Endothelial cell of umbilical vein (primary cell): ENCODE results near the gene ADCY9. TPM values are rescaled to one million over a fixed set of nuclear protein-coding genes. Genes with fewer than 3 reads are reported as not detected.

Experiments used
- BruUV-seq: library from RNA; stranded (reverse); fragments of 400-500 nt; replicated peaks from 2 replicates; lab custom pipeline; 2021; lab: Mats Ljungman, UMichigan
- CTCF ChIA-PET: fragments of 300-600, 350-600 bp; sonication (Branson Sonifier 250); formaldehyde crosslinking; loops from one replicate; lab custom pipeline; 2021; ENCODE audit warnings: antibody characterized with exemption, inconsistent platforms; lab: Charles Lee
- POLR2A ChIA-PET: fragments of 300-600, 350-600 bp; sonication (Branson Sonifier 250); formaldehyde crosslinking; loops from one replicate; lab custom pipeline; 2021; ENCODE audit warnings: antibody characterized with exemption, inconsistent platforms; lab: Charles Lee
- DNase-seq: peaks from one replicate; pipeline ENCODE4 v3.0.0-alpha.2; 2011; ENCODE audit warnings: low read depth, low spot score
- FAIRE-seq: peaks from 2 replicates; lab custom pipeline; 2011; peaks lifted over from hg19 to GRCh38; lab: Jason Lieb, UNC
- H2AFZ ChIP-seq: 2 replicates; pipeline ENCODE4 v1.6.0; 2012; ENCODE audit warnings: low read depth, low read length, control low read depth, inconsistent platforms
- H3K27ac ChIP-seq: 2 replicates; pipeline ENCODE4 v1.5.1; 2011; ENCODE audit warnings: low read depth, mild to moderate bottlenecking, control low read depth, low read length, moderate library complexity; ENCODE audit not compliant: insufficient read depth
- H3K27me3 ChIP-seq, 2 experiments: 2 replicates each; pipeline versions ENCODE4 v1.6.0 to v1.6.1; 2011; ENCODE audit warnings: low read length in 2 of 2, mixed read lengths in 1 of 2; ENCODE audit not compliant: control insufficient read depth in 2 of 2, insufficient read depth in 2 of 2
- H3K36me3 ChIP-seq, 2 experiments: 2 replicates in 1 of 2; 3 replicates in 1 of 2; pipeline ENCODE4 v1.5.1; 2011; ENCODE audit warnings: low read length in 2 of 2, mild to moderate bottlenecking in 1 of 2, moderate library complexity in 1 of 2; ENCODE audit not compliant: control insufficient read depth in 2 of 2, insufficient read depth in 2 of 2; ENCODE audit errors: extremely low read depth in 1 of 2
- H3K4me1 ChIP-seq: 3 replicates; pipeline ENCODE4 v1.5.1; 2011; ENCODE audit warnings: mild to moderate bottlenecking, low read length; ENCODE audit not compliant: control insufficient read depth, insufficient read depth; ENCODE audit errors: extremely low read depth
- H3K4me2 ChIP-seq: 2 replicates; pipeline ENCODE4 v1.6.1; 2011; ENCODE audit warnings: low read length, control low read depth, mixed read lengths; ENCODE audit not compliant: insufficient read depth
- H3K4me3 ChIP-seq, 3 experiments: fragments of 200-600 bp in 1 of 3; sonication (generic), shearing (Covaris generic) in 1 of 3; replicated peaks in 1 of 3; 2 replicates each; pipeline ENCODE4 v1.5.1; 2011 to 2016; ENCODE audit warnings: control low read depth in 3 of 3, low read length in 3 of 3, mild to moderate bottlenecking in 2 of 3, inconsistent platforms in 1 of 3, low read depth in 1 of 3, moderate library complexity in 1 of 3; ENCODE audit not compliant: insufficient read depth in 1 of 3
- H3K79me2 ChIP-seq: 2 replicates; pipeline ENCODE4 v1.6.0; 2012; ENCODE audit warnings: low read length, inconsistent platforms; ENCODE audit not compliant: control insufficient read depth, insufficient read depth
- H3K9ac ChIP-seq: replicated peaks from 2 replicates; pipeline ENCODE3; 2011; ENCODE audit warnings: low read length, control low read depth; ENCODE audit not compliant: insufficient read depth; ENCODE audit errors: extremely low read depth
- H3K9me1 ChIP-seq: replicated peaks from 3 replicates; pipeline ENCODE4 v1.6.0; 2011; ENCODE audit warnings: mild to moderate bottlenecking, low read length; ENCODE audit not compliant: control insufficient read depth, insufficient read depth; ENCODE audit errors: extremely low read depth
- H3K9me3 ChIP-seq: replicated peaks from 2 replicates; pipeline ENCODE4 v1.5.1; 2012; ENCODE audit warnings: low read length, inconsistent platforms; ENCODE audit not compliant: control insufficient read depth, insufficient read depth
- H4K20me1 ChIP-seq: replicated peaks from 2 replicates; pipeline ENCODE3; 2011; ENCODE audit warnings: mild to moderate bottlenecking, low read length; ENCODE audit not compliant: control insufficient read depth, insufficient read depth; ENCODE audit errors: extremely low read depth
- EZH2 ChIP-seq: IDR thresholded peaks from 2 replicates; pipeline ENCODE4 v1.6.1; 2012; ENCODE audit warnings: borderline replicate concordance, low read depth, mild to moderate bottlenecking, moderate library complexity, low read length, inconsistent platforms; ENCODE audit not compliant: severe bottlenecking
- FOS ChIP-seq: IDR thresholded peaks from 2 replicates; pipeline ENCODE4 v1.6.1; 2011; ENCODE audit warnings: mild to moderate bottlenecking, low read length, moderate library complexity, borderline replicate concordance; ENCODE audit not compliant: insufficient read depth
- GATA2 ChIP-seq: IDR thresholded peaks from 2 replicates; pipeline ENCODE4 v1.7.0; 2011; ENCODE audit warnings: low read depth, mild to moderate bottlenecking, moderate library complexity, mixed read lengths, low read length; ENCODE audit not compliant: insufficient read length, insufficient read depth
- JUN ChIP-seq: IDR thresholded peaks from 2 replicates; pipeline ENCODE4 v1.6.1; 2011; ENCODE audit warnings: borderline replicate concordance, low read depth; ENCODE audit not compliant: insufficient read length, insufficient read depth
- MYC ChIP-seq: IDR thresholded peaks from one replicate; pipeline ENCODE4 v1.6.1; 2011; ENCODE audit warnings: mild to moderate bottlenecking, low read depth, low read length
- POLR2A ChIP-seq: IDR thresholded peaks from 2 replicates; pipeline ENCODE4 v1.6.1; 2012; ENCODE audit warnings: low read depth, mild to moderate bottlenecking, control low read depth, low read length
- POLR2AphosphoS5 ChIP-seq: IDR thresholded peaks from 2 replicates; pipeline ENCODE4 v1.6.1; 2012; ENCODE audit warnings: low read depth, mild to moderate bottlenecking, control low read depth, low read length, moderate library complexity; ENCODE audit not compliant: insufficient read depth
- dilution Hi-C: fragments of 300-500 bp; cut with MboI; formaldehyde crosslinking; loops from one replicate; pipeline ENCODE4 v1.15.0; 2019; ENCODE audit warnings: low sequenced_read_pairs; ENCODE audit not compliant: extremely low pct_ligation_motif_present
- intact Hi-C: fragments of 100-400 bp; cut with micrococcal nuclease; formaldehyde crosslinking; loops from one replicate; pipeline ENCODE4 v1.10.0; 2022
- polyA plus RNA-seq, 4 experiments: library from polyadenylated mRNA; depleted of rRNA in 3 of 4; stranded (reverse) in 3 of 4; unstranded in 1 of 4; fragments of >200 nt; gene quantifications; 2 replicates each; pipeline versions ENCODE4 v1.2.1 to v1.2.3, GENCODE V29; 2011 to 2012; ENCODE audit warnings: missing spikeins in 1 of 4
- total RNA-seq: library from RNA; stranded (reverse); gene quantifications from 2 replicates; pipeline ENCODE4 v1.2.3, GENCODE V29; 2021
- TF ChIP-seq, protein P1 (sequence below): IDR thresholded peaks from 2 replicates; pipeline ENCODE4 v1.6.1; 2011; ENCODE audit not compliant: insufficient read depth, insufficient read length
- TF ChIP-seq, protein P2 (sequence below), 2 donors: IDR thresholded peaks; 1 replicate in 1 of 2; 2 replicates in 1 of 2; pipeline ENCODE4 v1.5.1; 2011; ENCODE audit warnings: low read length in 2 of 2, mild to moderate bottlenecking in 2 of 2, moderate library complexity in 2 of 2, control low read depth in 1 of 2, inconsistent platforms in 1 of 2, low read depth in 1 of 2; ENCODE audit not compliant: insufficient read depth in 1 of 2; ENCODE audit errors: extremely low read depth in 1 of 2

ADCY9 gene
- total and polyA plus RNA-seq, 2 donors (not counting 3 experiments of a cell fraction or from before 2014, with no cell fraction given) = 6.8 to 14.0 TPM

DNA sequence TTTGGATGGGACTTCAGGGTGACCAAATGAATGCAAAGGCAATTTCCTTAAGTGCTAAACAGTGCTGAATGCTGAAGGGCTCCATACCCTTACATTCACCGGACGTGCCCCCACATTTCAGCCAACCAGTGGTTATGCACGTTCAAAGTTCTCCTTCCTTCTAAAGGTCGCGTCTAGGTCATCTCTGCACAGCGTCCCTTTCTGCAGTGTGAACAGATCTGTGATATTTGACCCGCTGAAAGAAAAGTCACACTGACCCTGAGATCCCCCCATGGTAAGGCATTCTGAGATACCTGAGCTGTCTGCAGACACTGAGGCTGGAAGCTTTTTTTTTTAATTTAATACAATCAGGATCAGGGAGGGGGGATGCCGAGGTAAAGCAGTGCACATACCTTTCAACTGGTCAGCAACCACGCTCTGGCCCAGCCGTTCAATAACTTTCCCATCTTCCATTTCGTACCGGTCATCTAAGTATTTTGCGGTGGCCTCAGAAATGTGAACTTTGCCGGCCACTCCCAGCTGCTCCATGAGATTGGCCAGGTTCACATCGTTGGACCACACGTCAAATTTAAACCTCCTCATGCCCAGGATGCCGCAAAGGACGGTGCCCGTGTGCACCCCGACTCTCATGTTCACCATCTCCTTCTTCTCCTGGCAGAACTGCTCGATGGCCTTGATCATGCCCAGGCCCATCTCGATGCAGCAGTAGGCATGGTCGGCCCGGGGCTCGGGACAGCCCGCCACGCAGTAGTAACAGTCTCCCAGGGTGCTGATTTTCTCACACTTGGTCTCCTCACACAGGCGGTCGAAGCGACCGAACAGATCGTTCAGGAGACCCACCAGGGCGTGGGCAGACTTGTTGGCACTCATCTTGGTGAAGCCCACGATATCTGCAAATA lies 2.6 kb downstream of the ADCY9 start:
- DNase-seq (no peak), FAIRE-seq (no peak)
- H3K27me3 ChIP-seq = no peaks in the 10 kb centered on the region
- peak overlapping the region; percentile 1 for H3K4me2 ChIP-seq
- intact Hi-C loops (loop anchor here (2.0 to 5.0 kb wide), 2 partner anchors 101 to 139 kb away; no protein-coding TSS in a partner anchor), dilution Hi-C loops (no loop called here)
- peaks cover 17% of the 10 kb centered on the region for H3K4me1 ChIP-seq
- no peaks in the 10 kb centered on the region for H3K9me1 ChIP-seq
- POLR2A ChIA-PET = no interaction called here
- H3K79me2 ChIP-seq = no peaks in the 10 kb centered on the region
- H3K4me3 ChIP-seq = no peak overlapping the region
- no peak overlapping the region for H3K27ac ChIP-seq
- no peak overlapping the region for H2AFZ ChIP-seq
- TF ChIP-seq EZH2 = no peak
- no peak for TF ChIP-seq POLR2AphosphoS5
- no peak for TF ChIP-seq JUN
- no peak for TF ChIP-seq GATA2
- TF ChIP-seq FOS = no peak
- TF ChIP-seq, protein P1, sequence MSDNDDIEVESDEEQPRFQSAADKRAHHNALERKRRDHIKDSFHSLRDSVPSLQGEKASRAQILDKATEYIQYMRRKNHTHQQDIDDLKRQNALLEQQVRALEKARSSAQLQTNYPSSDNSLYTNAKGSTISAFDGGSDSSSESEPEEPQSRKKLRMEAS = no peak
- TF ChIP-seq MYC = no peak
- TF ChIP-seq, protein P2, sequence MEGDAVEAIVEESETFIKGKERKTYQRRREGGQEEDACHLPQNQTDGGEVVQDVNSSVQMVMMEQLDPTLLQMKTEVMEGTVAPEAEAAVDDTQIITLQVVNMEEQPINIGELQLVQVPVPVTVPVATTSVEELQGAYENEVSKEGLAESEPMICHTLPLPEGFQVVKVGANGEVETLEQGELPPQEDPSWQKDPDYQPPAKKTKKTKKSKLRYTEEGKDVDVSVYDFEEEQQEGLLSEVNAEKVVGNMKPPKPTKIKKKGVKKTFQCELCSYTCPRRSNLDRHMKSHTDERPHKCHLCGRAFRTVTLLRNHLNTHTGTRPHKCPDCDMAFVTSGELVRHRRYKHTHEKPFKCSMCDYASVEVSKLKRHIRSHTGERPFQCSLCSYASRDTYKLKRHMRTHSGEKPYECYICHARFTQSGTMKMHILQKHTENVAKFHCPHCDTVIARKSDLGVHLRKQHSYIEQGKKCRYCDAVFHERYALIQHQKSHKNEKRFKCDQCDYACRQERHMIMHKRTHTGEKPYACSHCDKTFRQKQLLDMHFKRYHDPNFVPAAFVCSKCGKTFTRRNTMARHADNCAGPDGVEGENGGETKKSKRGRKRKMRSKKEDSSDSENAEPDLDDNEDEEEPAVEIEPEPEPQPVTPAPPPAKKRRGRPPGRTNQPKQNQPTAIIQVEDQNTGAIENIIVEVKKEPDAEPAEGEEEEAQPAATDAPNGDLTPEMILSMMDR (IDR thresholded peaks at IDR 0.05; ENCODE audit: extremely low read depth in 1 of 2, insufficient read depth in 1 of 2, low read depth in 1 of 2, low read length in 2 of 2) = no peak
- no peak for TF ChIP-seq POLR2A
- H4K20me1 ChIP-seq = no peaks in the 10 kb centered on the region
- CTCF ChIA-PET = interaction anchor here (0.8 to 5.7 kb wide), 4 partner anchors 20 to 175 kb away, joined by 3 to 33 read pairs (median 3); no protein-coding TSS in a partner anchor
- no TSS peak for BruUV-seq
- no peaks in the 10 kb centered on the region for H3K36me3 ChIP-seq
- H3K9me3 ChIP-seq = no peaks in the 10 kb centered on the region
- H3K9ac ChIP-seq = no peak overlapping the region
